ENCODE measurements around the gene ASH1L. TPM values are rescaled to one million over a fixed set of nuclear protein-coding genes. Genes with fewer than 3 reads are reported as not detected.

Gene ASH1L
- total and polyA plus RNA-seq, 3 donors from 2014 or later: 20.6 to 93.0 (median 87.6) TPM

DNA sequence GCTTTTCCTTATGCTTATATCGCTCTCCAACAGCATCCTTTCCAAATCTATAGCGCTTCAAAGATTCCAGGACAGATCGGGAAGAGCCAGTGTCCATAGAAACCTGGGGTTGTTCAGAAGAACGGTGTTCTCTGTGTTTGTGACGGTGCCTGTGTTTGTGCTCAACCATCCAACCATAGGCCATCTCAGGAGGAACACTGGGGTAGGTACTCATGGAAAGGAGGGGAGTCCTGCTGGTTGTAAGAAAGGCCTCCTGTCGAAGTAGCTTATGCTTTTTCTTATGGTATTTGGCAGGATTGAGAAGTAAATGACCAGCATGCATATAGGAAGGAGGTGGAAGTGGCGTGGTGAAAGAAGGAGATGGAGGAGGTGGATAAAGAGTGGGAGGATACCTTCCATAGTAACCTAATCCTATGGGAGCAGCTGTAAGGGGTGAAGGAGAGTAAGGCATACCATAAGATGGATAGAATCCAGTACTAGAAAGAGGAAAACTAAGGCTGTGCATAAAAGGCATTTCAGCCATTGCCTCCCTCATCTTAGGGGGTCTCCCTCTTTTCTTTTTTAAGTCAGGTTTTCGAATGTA lies 84.2 kb downstream of the ASH1L start:
- DNase-seq: no peak
- Histone ChIP-seq H3K4me1 (peaks cover 6% of the 10 kb centered on the region), H3K27me3 (no peaks in the 10 kb centered on the region), H3K27ac (no peak overlapping the region), H3K36me3 (ENCODE audit: low read depth, missing control alignments) (no peaks in the 10 kb centered on the region), H3K4me3 (no peak overlapping the region), H3K9me3 (no peaks in the 10 kb centered on the region)
- TF ChIP-seq POLR2A (IDR thresholded peaks at IDR 0.05) (no peak), CTCF (IDR thresholded peaks at IDR 0.05) (no peak)
- intact Hi-C loops (cut with DNase I; ENCODE audit: low total_unique reads): no loop called here
- WGBS, 2 donors: 91 to 92% methylated on average over 8 of the region's 8 CpGs

- intact Hi-C loops (cut with DNase I; ENCODE audit: low total_unique reads): no loop called here
- DNase-seq: no peak
Measured at GRCh38 chr1:155474146-155474545, 88.5 kb downstream of the ASH1L start.

GRCh38 chr1:155473151-155473821 lies 89.3 kb downstream of the ASH1L start:
- Histone ChIP-seq H3K27me3 (no peaks in the 10 kb centered on the region), H3K9me3 (no peaks in the 10 kb centered on the region), H3K27ac (no peak overlapping the region), H3K4me1 (peaks cover 11% of the 10 kb centered on the region), H3K4me3 (no peak overlapping the region), H3K36me3 (ENCODE audit: low read depth, missing control alignments) (no peaks in the 10 kb centered on the region)
- no peak for DNase-seq
- no peak for TF ChIP-seq CTCF (IDR thresholded peaks at IDR 0.05)
- TF ChIP-seq POLR2A (IDR thresholded peaks at IDR 0.05): no peak
- WGBS, 2 donors: 52 to 68% methylated on average over 5 of the region's 5 CpGs
- intact Hi-C loops (cut with DNase I; ENCODE audit: low total_unique reads): no loop called here

More at GRCh38 chr1:155474146-155474545, 88.5 kb downstream of the ASH1L start:
- TF ChIP-seq POLR2A (IDR thresholded peaks at IDR 0.05): no peak
- no peak for TF ChIP-seq CTCF (IDR thresholded peaks at IDR 0.05)
- H3K36me3 ChIP-seq (ENCODE audit: low read depth, missing control alignments): no peaks in the 10 kb centered on the region
- no peaks in the 10 kb centered on the region for H3K27me3 ChIP-seq
- WGBS, 2 donors: 57 to 69% methylated on average over 3 to 5 of the region's 5 CpGs
- H3K27ac ChIP-seq: no peak overlapping the region
- H3K9me3 ChIP-seq: no peaks in the 10 kb centered on the region
- H3K4me3 ChIP-seq: no peak overlapping the region
- peaks cover 11% of the 10 kb centered on the region for H3K4me1 ChIP-seq

- Histone ChIP-seq H3K4me3 (no peak overlapping the region), H3K4me1 (peaks cover 11% of the 10 kb centered on the region), H3K9me3 (no peaks in the 10 kb centered on the region), H3K27me3 (no peaks in the 10 kb centered on the region), H3K27ac (no peak overlapping the region), H3K36me3 (ENCODE audit: low read depth, missing control alignments) (no peaks in the 10 kb centered on the region)
- DNase-seq: no peak
- intact Hi-C loops (cut with DNase I; ENCODE audit: low total_unique reads): no loop called here
- WGBS, 2 donors: 31 to 57% methylated on average over 2 of the region's 2 CpGs
- TF ChIP-seq CTCF (IDR thresholded peaks at IDR 0.05): no peak
- TF ChIP-seq POLR2A (IDR thresholded peaks at IDR 0.05): no peak
Measured at GRCh38 chr1:155472491-155473083, 90.0 kb downstream of the ASH1L start.
